ENCODE measurements around the gene MCC. TPM values are rescaled to one million over a fixed set of nuclear protein-coding genes. Genes with fewer than 3 reads are reported as not detected.
A peak's percentile ranks its signal among the peaks of the same experiment; 100 is the strongest.

The MCC gene
- total RNA-seq, 1 donor from 2014 or later = 26.9 TPM

- Histone ChIP-seq H4K20me1 (ENCODE audit: insufficient read depth, low read length) (no peaks in the 10 kb centered on the region), H3K9me3 (ENCODE audit: insufficient read depth, low read depth, low read length) (peaks cover 7% of the 10 kb centered on the region), H3K9ac (ENCODE audit: low read length) (no peak overlapping the region), H3K4me1 (ENCODE audit: insufficient read depth, low read length) (no peaks in the 10 kb centered on the region), H3K27ac (ENCODE audit: low read depth, low read length) (peak overlapping the region; percentile 11), H3K4me2 (ENCODE audit: low read length) (peak overlapping the region; percentile 31), H3K27me3 (ENCODE audit: insufficient read depth, low read length) (no peaks in the 10 kb centered on the region), H3K79me2 (ENCODE audit: insufficient read depth, low read length) (peaks cover 52% of the 10 kb centered on the region), H2AFZ (ENCODE audit: low read depth, low read length) (no peak overlapping the region), H3K36me3 (ENCODE audit: insufficient read depth, low read length) (no peaks in the 10 kb centered on the region), H3K4me3 (ENCODE audit: insufficient read depth, low read depth, low read length) (no peak overlapping the region)
- Mint-ChIP-seq H3K9me3 (ENCODE audit: unreplicated experiment) (peaks cover 5% of the 10 kb centered on the region), H3K27me3 (ENCODE audit: low read depth, unreplicated experiment) (no peaks in the 10 kb centered on the region), H3K4me3 (ENCODE audit: unreplicated experiment) (no peak overlapping the region), H3K36me3 (ENCODE audit: low read depth, unreplicated experiment) (peaks cover 13% of the 10 kb centered on the region), H3K27ac (ENCODE audit: unreplicated experiment) (peak overlapping the region; percentile 77), H3K4me1 (ENCODE audit: low read depth, unreplicated experiment) (peaks cover 4% of the 10 kb centered on the region)
- DNase-seq (ENCODE audit: low read depth) (peak; percentile 40), FAIRE-seq (no peak)
- TF ChIP-seq, protein P1, sequence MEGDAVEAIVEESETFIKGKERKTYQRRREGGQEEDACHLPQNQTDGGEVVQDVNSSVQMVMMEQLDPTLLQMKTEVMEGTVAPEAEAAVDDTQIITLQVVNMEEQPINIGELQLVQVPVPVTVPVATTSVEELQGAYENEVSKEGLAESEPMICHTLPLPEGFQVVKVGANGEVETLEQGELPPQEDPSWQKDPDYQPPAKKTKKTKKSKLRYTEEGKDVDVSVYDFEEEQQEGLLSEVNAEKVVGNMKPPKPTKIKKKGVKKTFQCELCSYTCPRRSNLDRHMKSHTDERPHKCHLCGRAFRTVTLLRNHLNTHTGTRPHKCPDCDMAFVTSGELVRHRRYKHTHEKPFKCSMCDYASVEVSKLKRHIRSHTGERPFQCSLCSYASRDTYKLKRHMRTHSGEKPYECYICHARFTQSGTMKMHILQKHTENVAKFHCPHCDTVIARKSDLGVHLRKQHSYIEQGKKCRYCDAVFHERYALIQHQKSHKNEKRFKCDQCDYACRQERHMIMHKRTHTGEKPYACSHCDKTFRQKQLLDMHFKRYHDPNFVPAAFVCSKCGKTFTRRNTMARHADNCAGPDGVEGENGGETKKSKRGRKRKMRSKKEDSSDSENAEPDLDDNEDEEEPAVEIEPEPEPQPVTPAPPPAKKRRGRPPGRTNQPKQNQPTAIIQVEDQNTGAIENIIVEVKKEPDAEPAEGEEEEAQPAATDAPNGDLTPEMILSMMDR (IDR thresholded peaks at IDR 0.05; ENCODE audit: insufficient read depth, low read depth, low read length) = no peak
- no peak for TF ChIP-seq EZH2 (IDR thresholded peaks at IDR 0.05; ENCODE audit: insufficient read depth, low read length)
These were observed 38.2 kb upstream of the MCC start for GRCh38 chr5:113526421-113526820.

GRCh38 chr5:113524927-113525326, 36.7 kb upstream of the MCC start:
- no peak for TF ChIP-seq EZH2 (IDR thresholded peaks at IDR 0.05; ENCODE audit: insufficient read depth, low read length)
- TF ChIP-seq, protein P1 (IDR thresholded peaks at IDR 0.05; ENCODE audit: insufficient read depth, low read depth, low read length) = no peak
- peaks cover 2% of the 10 kb centered on the region for H3K4me1 ChIP-seq (ENCODE audit: insufficient read depth, low read length)
- Mint-ChIP-seq H3K4me3 (ENCODE audit: unreplicated experiment) (no peak overlapping the region), H3K9me3 (ENCODE audit: unreplicated experiment) (no peaks in the 10 kb centered on the region), H3K27me3 (ENCODE audit: low read depth, unreplicated experiment) (no peaks in the 10 kb centered on the region), H3K4me1 (ENCODE audit: low read depth, unreplicated experiment) (peaks cover 11% of the 10 kb centered on the region), H3K27ac (ENCODE audit: unreplicated experiment) (no peak overlapping the region), H3K36me3 (ENCODE audit: low read depth, unreplicated experiment) (peaks cover 10% of the 10 kb centered on the region)
- no peaks in the 10 kb centered on the region for H3K27me3 ChIP-seq (ENCODE audit: insufficient read depth, low read length)
- no peak overlapping the region for H2AFZ ChIP-seq (ENCODE audit: low read depth, low read length)
- H3K27ac ChIP-seq (ENCODE audit: low read depth, low read length) = no peak overlapping the region
- H3K9ac ChIP-seq (ENCODE audit: low read length) = no peak overlapping the region
- no peak overlapping the region for H3K4me2 ChIP-seq (ENCODE audit: low read length)
- no peak for DNase-seq (ENCODE audit: low read depth)
- H3K4me3 ChIP-seq (ENCODE audit: insufficient read depth, low read depth, low read length) = no peak overlapping the region
- peaks cover 7% of the 10 kb centered on the region for H4K20me1 ChIP-seq (ENCODE audit: insufficient read depth, low read length)
- peaks cover 57% of the 10 kb centered on the region for H3K79me2 ChIP-seq (ENCODE audit: insufficient read depth, low read length)
- FAIRE-seq = no peak
- no peaks in the 10 kb centered on the region for H3K9me3 ChIP-seq (ENCODE audit: insufficient read depth, low read depth, low read length)
- H3K36me3 ChIP-seq (ENCODE audit: insufficient read depth, low read length) = no peaks in the 10 kb centered on the region

- peaks cover 59% of the 10 kb centered on the region for H3K79me2 ChIP-seq (ENCODE audit: insufficient read depth, low read length)
These were observed 34.9 kb upstream of the MCC start for GRCh38 chr5:113523168-113523567.

More at GRCh38 chr5:113523168-113523567, 34.9 kb upstream of the MCC start:
- peaks cover 7% of the 10 kb centered on the region for H3K36me3 Mint-ChIP-seq (ENCODE audit: low read depth, unreplicated experiment)
- H3K27me3 Mint-ChIP-seq (ENCODE audit: low read depth, unreplicated experiment) = no peaks in the 10 kb centered on the region
- Histone ChIP-seq H3K9ac (ENCODE audit: low read length) (no peak overlapping the region), H3K27me3 (ENCODE audit: insufficient read depth, low read length) (no peaks in the 10 kb centered on the region), H3K27ac (ENCODE audit: low read depth, low read length) (no peak overlapping the region), H3K4me1 (ENCODE audit: insufficient read depth, low read length) (peaks cover 3% of the 10 kb centered on the region), H2AFZ (ENCODE audit: low read depth, low read length) (no peak overlapping the region), H4K20me1 (ENCODE audit: insufficient read depth, low read length) (peaks cover 7% of the 10 kb centered on the region), H3K36me3 (ENCODE audit: insufficient read depth, low read length) (no peaks in the 10 kb centered on the region), H3K4me3 (ENCODE audit: insufficient read depth, low read depth, low read length) (no peak overlapping the region), H3K4me2 (ENCODE audit: low read length) (no peak overlapping the region), H3K9me3 (ENCODE audit: insufficient read depth, low read depth, low read length) (no peaks in the 10 kb centered on the region)
- no peaks in the 10 kb centered on the region for H3K9me3 Mint-ChIP-seq (ENCODE audit: unreplicated experiment)
- FAIRE-seq = no peak
- no peak for TF ChIP-seq EZH2 (IDR thresholded peaks at IDR 0.05; ENCODE audit: insufficient read depth, low read length)
- TF ChIP-seq, protein P1 (IDR thresholded peaks at IDR 0.05; ENCODE audit: insufficient read depth, low read depth, low read length) = no peak
- H3K4me1 Mint-ChIP-seq (ENCODE audit: low read depth, unreplicated experiment) = peaks cover 13% of the 10 kb centered on the region
- no peak for DNase-seq (ENCODE audit: low read depth)
- H3K27ac Mint-ChIP-seq (ENCODE audit: unreplicated experiment) = no peak overlapping the region
- H3K4me3 Mint-ChIP-seq (ENCODE audit: unreplicated experiment) = no peak overlapping the region
